Activated CD8-positive, alpha-beta T cell treated with anti-CD3 and anti-CD28 coated beads for 36 hours (primary cell): ENCODE data around the gene PRKCZ. TPM values are rescaled to one million over a fixed set of nuclear protein-coding genes. Genes with fewer than 3 reads are reported as not detected.

Experiments
- ATAC-seq: fragments of 200-7000 bp; cut with Tn5 transposase; one replicate; pipeline ENCODE4 v1.10.0; 2021; ENCODE audit warnings: mild to moderate bottlenecking, moderate library complexity
- CTCF ChIA-PET: fragments of 350-600 bp; sonication (Branson Sonifier 250); formaldehyde crosslinking; loops from one replicate; lab custom pipeline; 2021; ENCODE audit warnings: antibody characterized with exemption; lab: Charles Lee
- POLR2A ChIA-PET: fragments of 350-600 bp; sonication (Branson Sonifier 250); formaldehyde crosslinking; loops from one replicate; lab custom pipeline; 2021; ENCODE audit warnings: antibody characterized with exemption; lab: Charles Lee
- DNase-seq: peaks from one replicate; pipeline ENCODE4 v3.0.0-alpha.2; 2020
- H3K27ac Mint-ChIP-seq: one replicate; pipeline ENCODE4 v1.8.0; 2021; ENCODE audit warnings: mild to moderate bottlenecking, mixed read lengths
- H3K27me3 Mint-ChIP-seq: one replicate; pipeline ENCODE4 v1.8.0; 2021; ENCODE audit warnings: mixed read lengths
- H3K36me3 Mint-ChIP-seq: one replicate; pipeline ENCODE4 v1.8.0; 2021; ENCODE audit warnings: low read depth, mixed read lengths
- H3K4me1 Mint-ChIP-seq: one replicate; pipeline ENCODE4 v1.8.0; 2021; ENCODE audit warnings: low read depth, mixed read lengths
- H3K4me3 Mint-ChIP-seq: one replicate; pipeline ENCODE4 v1.8.0; 2021; ENCODE audit warnings: mild to moderate bottlenecking, moderate library complexity, mixed read lengths
- H3K9me3 Mint-ChIP-seq: one replicate; pipeline ENCODE4 v1.8.0; 2021; ENCODE audit warnings: mixed read lengths
- intact Hi-C: fragments of 100-400 bp; cut with micrococcal nuclease; formaldehyde crosslinking; loops from one replicate; pipeline ENCODE4 v1.10.0; 2022
- total RNA-seq, 2 experiments: library from RNA; stranded (reverse); gene quantifications; one replicate each; pipeline ENCODE4 v1.2.3, GENCODE V29; 2021
- TF ChIP-seq, protein P1 (sequence below): fragments of 200-600 bp; IDR thresholded peaks from one replicate; pipeline ENCODE4 v1.8.0; 2022; ENCODE audit warnings: antibody characterized with exemption, mild to moderate bottlenecking

Gene PRKCZ
- total RNA-seq, 2 experiments from 2014 or later, result 15.4 to 15.7 TPM

- Mint-ChIP-seq H3K9me3 (peaks cover 18% of the 10 kb centered on the region), H3K4me1 (no peaks in the 10 kb centered on the region), H3K27me3 (no peaks in the 10 kb centered on the region), H3K36me3 (peaks cover 22% of the 10 kb centered on the region), H3K27ac (no peak overlapping the region), H3K4me3 (no peak overlapping the region)
- ATAC-seq (no peak), DNase-seq (no peak)
- CTCF ChIA-PET, result no interaction called here
- POLR2A ChIA-PET, result no interaction called here
- intact Hi-C loops, result no loop called here
- TF ChIP-seq, protein P1, sequence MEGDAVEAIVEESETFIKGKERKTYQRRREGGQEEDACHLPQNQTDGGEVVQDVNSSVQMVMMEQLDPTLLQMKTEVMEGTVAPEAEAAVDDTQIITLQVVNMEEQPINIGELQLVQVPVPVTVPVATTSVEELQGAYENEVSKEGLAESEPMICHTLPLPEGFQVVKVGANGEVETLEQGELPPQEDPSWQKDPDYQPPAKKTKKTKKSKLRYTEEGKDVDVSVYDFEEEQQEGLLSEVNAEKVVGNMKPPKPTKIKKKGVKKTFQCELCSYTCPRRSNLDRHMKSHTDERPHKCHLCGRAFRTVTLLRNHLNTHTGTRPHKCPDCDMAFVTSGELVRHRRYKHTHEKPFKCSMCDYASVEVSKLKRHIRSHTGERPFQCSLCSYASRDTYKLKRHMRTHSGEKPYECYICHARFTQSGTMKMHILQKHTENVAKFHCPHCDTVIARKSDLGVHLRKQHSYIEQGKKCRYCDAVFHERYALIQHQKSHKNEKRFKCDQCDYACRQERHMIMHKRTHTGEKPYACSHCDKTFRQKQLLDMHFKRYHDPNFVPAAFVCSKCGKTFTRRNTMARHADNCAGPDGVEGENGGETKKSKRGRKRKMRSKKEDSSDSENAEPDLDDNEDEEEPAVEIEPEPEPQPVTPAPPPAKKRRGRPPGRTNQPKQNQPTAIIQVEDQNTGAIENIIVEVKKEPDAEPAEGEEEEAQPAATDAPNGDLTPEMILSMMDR, result no peak
Measured at GRCh38 chr1:2082064-2082463, 31.9 kb downstream of the PRKCZ start.

GRCh38 chr1:2083666-2084065 lies 33.5 kb downstream of the PRKCZ start:
- no peak overlapping the region for H3K27ac Mint-ChIP-seq
- TF ChIP-seq, protein P1, result no peak
- POLR2A ChIA-PET, result no interaction called here

DNA sequence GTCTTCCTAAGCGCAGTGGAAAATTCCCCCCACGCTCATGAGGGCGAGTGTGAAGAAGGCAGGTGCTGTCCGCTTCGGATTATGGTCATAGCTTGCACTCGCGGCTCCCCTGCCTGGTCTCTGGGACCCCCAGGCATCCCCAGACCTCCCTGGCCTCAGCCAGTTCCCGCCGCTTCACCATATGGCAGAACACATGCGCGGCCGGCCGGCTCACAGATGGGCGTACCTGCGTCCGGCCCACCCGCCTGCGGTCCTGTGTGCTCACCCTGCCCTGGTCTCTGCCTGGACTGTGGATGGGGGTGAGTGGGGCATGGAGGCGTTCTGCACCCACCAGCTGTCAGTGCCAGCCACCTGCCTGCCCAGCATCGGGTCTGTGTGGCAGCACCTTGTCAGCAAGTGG lies 34.1 kb downstream of the PRKCZ start:
- Mint-ChIP-seq H3K4me1 (no peaks in the 10 kb centered on the region), H3K27ac (no peak overlapping the region), H3K4me3 (no peak overlapping the region), H3K9me3 (no peaks in the 10 kb centered on the region), H3K36me3 (peaks cover 4% of the 10 kb centered on the region), H3K27me3 (no peaks in the 10 kb centered on the region)
- DNase-seq (no peak), ATAC-seq (no peak)
- ChIA-PET CTCF (no interaction called here), POLR2A (no interaction called here)
- TF ChIP-seq, protein P1, result no peak
- intact Hi-C loops, result no loop called here

More at GRCh38 chr1:2083666-2084065, 33.5 kb downstream of the PRKCZ start:
- Mint-ChIP-seq H3K36me3 (peaks cover 6% of the 10 kb centered on the region), H3K4me3 (no peak overlapping the region), H3K27me3 (no peaks in the 10 kb centered on the region), H3K9me3 (peaks cover 3% of the 10 kb centered on the region), H3K4me1 (no peaks in the 10 kb centered on the region)
- CTCF ChIA-PET, result no interaction called here
- intact Hi-C loops, result no loop called here
- no peak for DNase-seq
- ATAC-seq, result no peak

DNA sequence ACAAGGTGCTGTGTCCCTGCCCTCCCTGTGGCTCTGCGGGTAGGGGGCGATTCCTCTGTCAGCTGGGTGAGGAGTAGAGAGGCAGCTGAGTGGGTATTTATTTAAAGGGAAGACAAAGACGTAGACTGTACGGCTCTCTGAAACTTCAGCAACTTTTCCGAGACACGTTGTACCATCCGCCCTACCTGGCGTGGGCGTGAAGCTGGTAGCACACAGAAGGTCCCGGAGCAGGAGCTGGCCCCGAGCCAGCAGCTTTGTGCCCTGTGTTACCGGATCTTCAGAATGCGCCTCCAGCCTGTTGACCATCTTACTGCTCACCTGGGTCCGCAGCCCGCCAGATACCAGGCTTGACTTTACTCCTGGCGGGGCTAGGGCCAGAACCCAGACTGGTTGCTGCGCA lies 34.9 kb downstream of the PRKCZ start:
- intact Hi-C loops, result no loop called here
- Mint-ChIP-seq H3K27me3 (no peaks in the 10 kb centered on the region), H3K4me1 (no peaks in the 10 kb centered on the region), H3K27ac (no peak overlapping the region), H3K36me3 (peaks cover 2% of the 10 kb centered on the region), H3K4me3 (no peak overlapping the region), H3K9me3 (no peaks in the 10 kb centered on the region)
- POLR2A ChIA-PET, result no interaction called here
- CTCF ChIA-PET, result no interaction called here
- no peak for ATAC-seq
- no peak for DNase-seq
- TF ChIP-seq, protein P1, result no peak

- no peak overlapping the region for H3K27ac Mint-ChIP-seq
Measured at GRCh38 chr1:2086446-2087078, 36.4 kb downstream of the PRKCZ start.

More at GRCh38 chr1:2086446-2087078, 36.4 kb downstream of the PRKCZ start:
- no peaks in the 10 kb centered on the region for H3K9me3 Mint-ChIP-seq
- intact Hi-C loops, result no loop called here
- peaks cover 2% of the 10 kb centered on the region for H3K4me1 Mint-ChIP-seq
- ChIA-PET CTCF (no interaction called here), POLR2A (no interaction called here)
- H3K4me3 Mint-ChIP-seq, result no peak overlapping the region
- no peaks in the 10 kb centered on the region for H3K27me3 Mint-ChIP-seq
- DNase-seq, result no peak
- no peaks in the 10 kb centered on the region for H3K36me3 Mint-ChIP-seq
- ATAC-seq, result no peak
- TF ChIP-seq, protein P1, result no peak
